NCI-H146 treated with DMSO at 0.1 percent for 48 hours (cell line): ENCODE data around the gene DHRS2.
"Not testable (repeated sequence)": the region's sequence is repeated elsewhere in the genome, so short reads cannot be mapped to it uniquely, and the experiment has no call there.

Source experiments
- DNase-seq: peaks from one replicate; lab custom pipeline; 2025; ENCODE audit not compliant: unreplicated experiment; lab: John Stamatoyannopoulos, UW

DHRS2 gene

DNA sequence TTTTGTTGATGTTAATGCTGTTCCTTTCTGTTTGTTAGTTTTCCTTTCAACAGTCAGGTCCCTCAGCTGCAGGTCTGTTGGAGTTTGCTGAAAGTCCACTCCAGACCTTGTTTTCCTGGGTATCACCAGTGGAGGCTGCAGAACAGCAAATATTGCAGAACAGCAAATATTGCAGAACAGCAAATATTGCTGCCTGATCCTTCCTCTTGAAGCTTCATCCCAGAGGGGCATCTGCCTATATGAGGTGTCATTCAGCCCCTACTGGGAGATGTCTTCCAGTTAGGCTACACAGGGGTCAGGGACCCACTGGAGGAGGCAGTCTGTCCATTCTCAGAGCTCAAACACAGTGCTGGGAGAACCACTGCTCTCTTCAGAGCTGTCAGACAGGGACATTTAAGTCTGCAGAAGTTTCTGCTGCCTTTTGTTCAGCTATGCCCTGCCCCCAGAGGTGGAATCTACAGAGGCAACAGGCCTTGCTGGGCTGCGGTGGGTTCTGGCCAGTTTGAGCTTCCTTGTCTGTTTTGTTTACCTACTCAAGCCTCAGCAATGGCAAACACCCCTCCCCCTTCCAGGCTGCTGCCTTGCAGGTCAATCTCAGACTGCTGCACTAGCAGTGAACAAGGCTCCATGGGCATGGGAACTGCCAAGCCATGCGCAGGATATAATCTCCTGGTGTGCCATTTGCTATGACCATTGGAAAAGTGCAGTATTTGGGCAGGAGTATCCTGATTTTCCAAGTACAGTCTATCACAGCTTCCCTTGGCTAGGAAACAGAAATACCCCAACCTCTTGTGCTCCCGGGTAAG is 53.7 kb downstream of the DHRS2 start:
- DNase-seq = not testable (repeated sequence)

- DNase-seq = no peak
Measured at GRCh38 chr14:23692416-23692815, 56.3 kb downstream of the DHRS2 start.

GRCh38 chr14:23693252-23693775 is 57.1 kb downstream of the DHRS2 start:
- no peak for DNase-seq

DNA sequence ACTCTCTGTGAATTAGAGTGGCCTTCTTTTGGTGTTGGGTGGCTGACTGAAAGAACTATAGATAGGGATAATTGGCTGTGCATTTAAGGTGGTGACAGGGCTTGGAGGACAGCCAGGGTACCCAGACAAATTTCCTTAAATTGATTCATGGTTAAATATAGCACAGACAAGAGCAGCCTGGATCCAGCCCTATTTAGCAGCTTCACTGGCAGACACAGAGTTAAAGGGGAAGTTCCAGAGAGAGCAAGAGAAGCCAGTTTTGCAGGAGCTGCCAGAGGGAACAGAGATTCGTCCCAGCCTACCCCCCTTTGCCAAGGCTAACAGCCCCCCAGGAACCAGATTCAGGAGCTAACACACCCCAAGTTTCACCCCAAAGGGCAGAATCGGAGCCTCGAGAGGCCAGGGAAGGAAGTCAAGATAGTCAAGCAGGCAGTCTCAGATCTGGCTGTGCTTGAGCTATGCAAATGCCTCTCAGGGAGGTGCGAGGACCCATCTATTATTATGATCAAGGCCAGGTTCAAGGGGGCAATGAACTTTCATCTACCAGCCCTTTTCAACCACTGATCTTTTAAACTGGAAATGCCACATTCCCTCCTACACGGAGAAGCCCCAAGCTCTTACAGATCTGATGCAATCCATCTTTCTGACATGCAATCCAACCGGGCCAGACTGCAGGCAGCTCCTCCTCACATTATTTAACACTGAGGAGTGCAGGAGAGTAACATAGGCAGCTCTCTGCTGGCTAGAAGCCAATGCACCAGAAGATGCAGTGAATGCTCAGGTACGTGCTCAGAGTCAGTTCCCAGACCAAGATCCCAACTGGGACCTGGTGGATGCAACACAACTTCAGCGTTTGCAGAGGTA is 58.2 kb downstream of the DHRS2 start:
- no peak for DNase-seq
